Liver (tissue), 3 donors: Measurements from ENCODE around the gene ENAH.

ENCODE experiments used
- EGR1 ChIP-seq, 2 donors: IDR thresholded peaks; 2 replicates each; pipeline ENCODE4 v1.6.1; 2016 to 2018; ENCODE audit warnings: antibody characterized with exemption in 2 of 2, low read depth in 2 of 2
- FOXA1 ChIP-seq: IDR thresholded peaks from 2 replicates; pipeline ENCODE4 v1.6.1; 2016; ENCODE audit warnings: antibody characterized with exemption
- GABPA ChIP-seq, 2 donors: IDR thresholded peaks in 1 of 2; conservative IDR thresholded peaks in 1 of 2; 2 replicates each; pipeline ENCODE4 v1.6.1; 2016; ENCODE audit warnings: antibody characterized with exemption in 2 of 2, mild to moderate bottlenecking in 1 of 2, moderate library complexity in 1 of 2
- HNF4A ChIP-seq, 2 donors: conservative IDR thresholded peaks; 2 replicates each; pipeline ENCODE4 v1.6.1; 2016; ENCODE audit warnings: antibody characterized with exemption in 2 of 2, mild to moderate bottlenecking in 2 of 2
- JUND ChIP-seq, 2 donors: IDR thresholded peaks; 2 replicates each; pipeline ENCODE4 v1.6.1; 2016; ENCODE audit warnings: antibody characterized with exemption in 2 of 2
- RAD21 ChIP-seq, 2 donors: IDR thresholded peaks; 2 replicates each; pipeline ENCODE4 v1.6.1; 2016; ENCODE audit warnings: antibody characterized with exemption in 2 of 2, mild to moderate bottlenecking in 2 of 2
- SP1 ChIP-seq: IDR thresholded peaks from 2 replicates; pipeline ENCODE4 v1.6.1; 2018; ENCODE audit warnings: antibody characterized with exemption, mild to moderate bottlenecking
- TAF1 ChIP-seq: conservative IDR thresholded peaks from 2 replicates; pipeline ENCODE4 v1.6.1; 2016; ENCODE audit warnings: antibody characterized with exemption, mild to moderate bottlenecking
- YY1 ChIP-seq: IDR thresholded peaks from 2 replicates; pipeline ENCODE4 v1.6.1; 2016; ENCODE audit warnings: antibody characterized with exemption, mild to moderate bottlenecking
- TF ChIP-seq, protein P1 (sequence below): fragments of 150-350 bp; IDR thresholded peaks from 2 replicates; pipeline ENCODE4 v1.5.1; 2017; ENCODE audit warnings: improper control_type of control experiment, low read depth, low read length; ENCODE audit not compliant: missing input control
- TF ChIP-seq, protein P2 (sequence below): IDR thresholded peaks from 2 replicates; pipeline ENCODE4 v1.6.1; 2016; ENCODE audit warnings: antibody characterized with exemption
- TF ChIP-seq, protein P3 (sequence below): IDR thresholded peaks from 2 replicates; pipeline ENCODE4 v1.6.1; 2016; ENCODE audit warnings: antibody characterized with exemption
- TF ChIP-seq, protein P4 (sequence below): IDR thresholded peaks from 2 replicates; pipeline ENCODE4 v1.6.1; 2016; ENCODE audit warnings: antibody characterized with exemption, mild to moderate bottlenecking
- TF ChIP-seq, protein P5 (sequence below): IDR thresholded peaks from 2 replicates; pipeline ENCODE4 v1.6.1; 2016; ENCODE audit warnings: antibody characterized with exemption
- donor health status: healthy.
- donor health status: healthy.

DNA sequence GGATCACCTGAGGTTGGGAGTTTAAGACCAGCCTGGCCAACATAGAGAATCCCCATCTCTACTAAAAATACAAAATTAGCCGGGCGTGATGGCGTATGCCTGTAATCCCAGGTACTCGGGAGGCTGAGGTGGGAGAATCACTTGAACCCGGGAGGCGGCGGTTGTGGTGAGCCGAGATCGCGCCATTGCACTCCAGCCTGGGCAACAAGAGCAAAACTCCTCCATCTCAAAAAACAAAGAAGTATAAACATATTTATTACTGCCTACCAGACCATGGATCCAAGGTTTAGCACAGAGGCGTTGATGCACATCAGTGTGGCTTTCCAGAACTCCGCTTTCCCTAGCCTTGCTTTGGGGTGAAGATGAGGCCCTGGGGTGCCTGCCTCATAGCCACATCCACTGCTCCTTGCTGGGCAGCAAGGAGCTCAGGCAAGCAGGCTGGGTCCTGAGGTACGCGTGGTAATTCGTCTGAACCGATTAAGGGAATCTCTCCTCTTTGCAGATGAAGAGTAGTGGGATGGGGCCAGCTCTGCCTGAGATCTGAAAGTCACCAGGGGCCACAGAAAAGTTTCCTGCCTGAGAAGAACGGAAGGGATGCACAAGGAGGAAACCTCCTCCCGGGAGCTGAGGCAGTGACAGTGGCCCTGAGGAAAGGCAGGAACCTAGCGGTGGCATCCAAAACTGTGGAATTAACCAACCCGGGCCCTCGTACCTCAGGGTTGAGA lies 172.8 kb downstream of the ENAH start:
- TF ChIP-seq, protein P1, sequence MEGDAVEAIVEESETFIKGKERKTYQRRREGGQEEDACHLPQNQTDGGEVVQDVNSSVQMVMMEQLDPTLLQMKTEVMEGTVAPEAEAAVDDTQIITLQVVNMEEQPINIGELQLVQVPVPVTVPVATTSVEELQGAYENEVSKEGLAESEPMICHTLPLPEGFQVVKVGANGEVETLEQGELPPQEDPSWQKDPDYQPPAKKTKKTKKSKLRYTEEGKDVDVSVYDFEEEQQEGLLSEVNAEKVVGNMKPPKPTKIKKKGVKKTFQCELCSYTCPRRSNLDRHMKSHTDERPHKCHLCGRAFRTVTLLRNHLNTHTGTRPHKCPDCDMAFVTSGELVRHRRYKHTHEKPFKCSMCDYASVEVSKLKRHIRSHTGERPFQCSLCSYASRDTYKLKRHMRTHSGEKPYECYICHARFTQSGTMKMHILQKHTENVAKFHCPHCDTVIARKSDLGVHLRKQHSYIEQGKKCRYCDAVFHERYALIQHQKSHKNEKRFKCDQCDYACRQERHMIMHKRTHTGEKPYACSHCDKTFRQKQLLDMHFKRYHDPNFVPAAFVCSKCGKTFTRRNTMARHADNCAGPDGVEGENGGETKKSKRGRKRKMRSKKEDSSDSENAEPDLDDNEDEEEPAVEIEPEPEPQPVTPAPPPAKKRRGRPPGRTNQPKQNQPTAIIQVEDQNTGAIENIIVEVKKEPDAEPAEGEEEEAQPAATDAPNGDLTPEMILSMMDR = no peak
- TF ChIP-seq HNF4A (conservative IDR thresholded peaks at IDR 0.05) (no peak), TAF1 (no peak), YY1 (no peak), RAD21 (IDR thresholded peaks at IDR 0.05) (no peak), JUND (IDR thresholded peaks at IDR 0.05) (no peak), SP1 (no peak), FOXA1 (no peak), GABPA (IDR thresholded peaks at IDR 0.05 in 1 of 2, conservative IDR thresholded peaks at IDR 0.05 in 1 of 2) (no peak), EGR1 (IDR thresholded peaks at IDR 0.05; ENCODE audit: low read depth in 2 of 2) (no peak)
- TF ChIP-seq, protein P2, sequence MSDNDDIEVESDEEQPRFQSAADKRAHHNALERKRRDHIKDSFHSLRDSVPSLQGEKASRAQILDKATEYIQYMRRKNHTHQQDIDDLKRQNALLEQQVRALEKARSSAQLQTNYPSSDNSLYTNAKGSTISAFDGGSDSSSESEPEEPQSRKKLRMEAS = no peak
- TF ChIP-seq, protein P3, sequence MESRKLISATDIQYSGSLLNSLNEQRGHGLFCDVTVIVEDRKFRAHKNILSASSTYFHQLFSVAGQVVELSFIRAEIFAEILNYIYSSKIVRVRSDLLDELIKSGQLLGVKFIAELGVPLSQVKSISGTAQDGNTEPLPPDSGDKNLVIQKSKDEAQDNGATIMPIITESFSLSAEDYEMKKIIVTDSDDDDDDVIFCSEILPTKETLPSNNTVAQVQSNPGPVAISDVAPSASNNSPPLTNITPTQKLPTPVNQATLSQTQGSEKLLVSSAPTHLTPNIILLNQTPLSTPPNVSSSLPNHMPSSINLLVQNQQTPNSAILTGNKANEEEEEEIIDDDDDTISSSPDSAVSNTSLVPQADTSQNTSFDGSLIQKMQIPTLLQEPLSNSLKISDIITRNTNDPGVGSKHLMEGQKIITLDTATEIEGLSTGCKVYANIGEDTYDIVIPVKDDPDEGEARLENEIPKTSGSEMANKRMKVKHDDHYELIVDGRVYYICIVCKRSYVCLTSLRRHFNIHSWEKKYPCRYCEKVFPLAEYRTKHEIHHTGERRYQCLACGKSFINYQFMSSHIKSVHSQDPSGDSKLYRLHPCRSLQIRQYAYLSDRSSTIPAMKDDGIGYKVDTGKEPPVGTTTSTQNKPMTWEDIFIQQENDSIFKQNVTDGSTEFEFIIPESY = no peak
- TF ChIP-seq, protein P4, sequence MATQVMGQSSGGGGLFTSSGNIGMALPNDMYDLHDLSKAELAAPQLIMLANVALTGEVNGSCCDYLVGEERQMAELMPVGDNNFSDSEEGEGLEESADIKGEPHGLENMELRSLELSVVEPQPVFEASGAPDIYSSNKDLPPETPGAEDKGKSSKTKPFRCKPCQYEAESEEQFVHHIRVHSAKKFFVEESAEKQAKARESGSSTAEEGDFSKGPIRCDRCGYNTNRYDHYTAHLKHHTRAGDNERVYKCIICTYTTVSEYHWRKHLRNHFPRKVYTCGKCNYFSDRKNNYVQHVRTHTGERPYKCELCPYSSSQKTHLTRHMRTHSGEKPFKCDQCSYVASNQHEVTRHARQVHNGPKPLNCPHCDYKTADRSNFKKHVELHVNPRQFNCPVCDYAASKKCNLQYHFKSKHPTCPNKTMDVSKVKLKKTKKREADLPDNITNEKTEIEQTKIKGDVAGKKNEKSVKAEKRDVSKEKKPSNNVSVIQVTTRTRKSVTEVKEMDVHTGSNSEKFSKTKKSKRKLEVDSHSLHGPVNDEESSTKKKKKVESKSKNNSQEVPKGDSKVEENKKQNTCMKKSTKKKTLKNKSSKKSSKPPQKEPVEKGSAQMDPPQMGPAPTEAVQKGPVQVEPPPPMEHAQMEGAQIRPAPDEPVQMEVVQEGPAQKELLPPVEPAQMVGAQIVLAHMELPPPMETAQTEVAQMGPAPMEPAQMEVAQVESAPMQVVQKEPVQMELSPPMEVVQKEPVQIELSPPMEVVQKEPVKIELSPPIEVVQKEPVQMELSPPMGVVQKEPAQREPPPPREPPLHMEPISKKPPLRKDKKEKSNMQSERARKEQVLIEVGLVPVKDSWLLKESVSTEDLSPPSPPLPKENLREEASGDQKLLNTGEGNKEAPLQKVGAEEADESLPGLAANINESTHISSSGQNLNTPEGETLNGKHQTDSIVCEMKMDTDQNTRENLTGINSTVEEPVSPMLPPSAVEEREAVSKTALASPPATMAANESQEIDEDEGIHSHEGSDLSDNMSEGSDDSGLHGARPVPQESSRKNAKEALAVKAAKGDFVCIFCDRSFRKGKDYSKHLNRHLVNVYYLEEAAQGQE = no peak
- TF ChIP-seq, protein P5, sequence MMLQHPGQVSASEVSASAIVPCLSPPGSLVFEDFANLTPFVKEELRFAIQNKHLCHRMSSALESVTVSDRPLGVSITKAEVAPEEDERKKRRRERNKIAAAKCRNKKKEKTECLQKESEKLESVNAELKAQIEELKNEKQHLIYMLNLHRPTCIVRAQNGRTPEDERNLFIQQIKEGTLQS = no peak
